ENCODE measurements around the gene TCF7L1. TPM values are rescaled to one million over a fixed set of nuclear protein-coding genes. Genes with fewer than 3 reads are reported as not detected.

Gene TCF7L1
- total and polyA plus RNA-seq, 2 of the 13 experiments (the other 11 are each of a cell fraction or from before 2014, with no cell fraction given), result 0.04 to 0.15 TPM

DNA sequence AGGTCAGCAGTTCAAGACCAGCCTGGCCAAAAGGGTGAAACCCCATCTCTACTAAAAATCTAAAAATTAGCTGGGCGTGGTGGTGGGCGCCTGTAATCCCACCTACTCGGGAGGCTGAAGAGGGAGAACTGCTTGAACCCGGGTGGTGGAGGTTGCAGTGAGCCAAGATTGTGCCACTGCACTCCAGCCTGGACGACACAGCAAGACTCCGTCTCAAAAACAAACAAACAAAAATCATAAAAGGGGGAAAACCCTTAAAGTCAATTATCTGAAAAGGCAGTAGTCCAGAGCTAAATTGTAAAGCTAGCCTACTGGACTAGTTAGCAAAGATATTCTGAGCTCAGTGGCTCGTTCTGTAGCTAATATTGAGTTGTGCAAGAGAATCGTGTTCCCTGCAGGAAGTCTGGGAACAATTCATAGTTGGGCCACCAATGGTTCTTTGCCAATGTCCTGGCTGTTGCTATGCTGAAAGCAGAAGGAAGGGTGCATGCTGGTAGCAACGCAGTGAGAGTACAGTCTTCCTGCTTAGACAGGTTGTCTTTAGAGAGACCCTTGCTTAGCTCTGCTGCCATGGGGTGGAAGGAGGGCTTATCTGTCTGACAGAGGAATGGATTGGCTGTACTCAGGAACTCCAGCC is 190.3 kb downstream of the TCF7L1 start (continued):
- TF ChIP-seq, protein P1, sequence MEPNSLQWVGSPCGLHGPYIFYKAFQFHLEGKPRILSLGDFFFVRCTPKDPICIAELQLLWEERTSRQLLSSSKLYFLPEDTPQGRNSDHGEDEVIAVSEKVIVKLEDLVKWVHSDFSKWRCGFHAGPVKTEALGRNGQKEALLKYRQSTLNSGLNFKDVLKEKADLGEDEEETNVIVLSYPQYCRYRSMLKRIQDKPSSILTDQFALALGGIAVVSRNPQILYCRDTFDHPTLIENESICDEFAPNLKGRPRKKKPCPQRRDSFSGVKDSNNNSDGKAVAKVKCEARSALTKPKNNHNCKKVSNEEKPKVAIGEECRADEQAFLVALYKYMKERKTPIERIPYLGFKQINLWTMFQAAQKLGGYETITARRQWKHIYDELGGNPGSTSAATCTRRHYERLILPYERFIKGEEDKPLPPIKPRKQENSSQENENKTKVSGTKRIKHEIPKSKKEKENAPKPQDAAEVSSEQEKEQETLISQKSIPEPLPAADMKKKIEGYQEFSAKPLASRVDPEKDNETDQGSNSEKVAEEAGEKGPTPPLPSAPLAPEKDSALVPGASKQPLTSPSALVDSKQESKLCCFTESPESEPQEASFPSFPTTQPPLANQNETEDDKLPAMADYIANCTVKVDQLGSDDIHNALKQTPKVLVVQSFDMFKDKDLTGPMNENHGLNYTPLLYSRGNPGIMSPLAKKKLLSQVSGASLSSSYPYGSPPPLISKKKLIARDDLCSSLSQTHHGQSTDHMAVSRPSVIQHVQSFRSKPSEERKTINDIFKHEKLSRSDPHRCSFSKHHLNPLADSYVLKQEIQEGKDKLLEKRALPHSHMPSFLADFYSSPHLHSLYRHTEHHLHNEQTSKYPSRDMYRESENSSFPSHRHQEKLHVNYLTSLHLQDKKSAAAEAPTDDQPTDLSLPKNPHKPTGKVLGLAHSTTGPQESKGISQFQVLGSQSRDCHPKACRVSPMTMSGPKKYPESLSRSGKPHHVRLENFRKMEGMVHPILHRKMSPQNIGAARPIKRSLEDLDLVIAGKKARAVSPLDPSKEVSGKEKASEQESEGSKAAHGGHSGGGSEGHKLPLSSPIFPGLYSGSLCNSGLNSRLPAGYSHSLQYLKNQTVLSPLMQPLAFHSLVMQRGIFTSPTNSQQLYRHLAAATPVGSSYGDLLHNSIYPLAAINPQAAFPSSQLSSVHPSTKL (CRISPR knock-in tag; IDR thresholded peaks at IDR 0.05), result no peak
- TF ChIP-seq CCDC6 (CRISPR knock-in tag; IDR thresholded peaks at IDR 0.05) (0 out of 2 replicates have a peak, but pooled peaks have one; percentile 53), RELA (CRISPR knock-in tag; IDR thresholded peaks at IDR 0.05) (no peak), LCORL (IDR thresholded peaks at IDR 0.05) (no peak), LCORL (CRISPR knock-in tag; IDR thresholded peaks at IDR 0.05) (no peak; the same call in 1 of the 2 replicates), CEBPB (IDR thresholded peaks at IDR 0.05; ENCODE audit: borderline replicate concordance, low read depth, low read length) (0 out of 2 replicates have a peak, but pooled peaks have one; percentile 19), MED1 (CRISPR knock-in tag; IDR thresholded peaks at IDR 0.05) (no peak), HNF1B (CRISPR knock-in tag; IDR thresholded peaks at IDR 0.05) (no peak), KDM1A (CRISPR knock-in tag; IDR thresholded peaks at IDR 0.05) (no peak), JARID2 (CRISPR knock-in tag; IDR thresholded peaks at IDR 0.05; ENCODE audit: insufficient replicate concordance) (no peak), MAX (IDR thresholded peaks at IDR 0.05) (no peak), PHF8 (CRISPR knock-in tag; IDR thresholded peaks at IDR 0.05) (no peak), ZFP37 (CRISPR knock-in tag; IDR thresholded peaks at IDR 0.05; ENCODE audit: borderline replicate concordance) (no peak), ZBTB25 (CRISPR knock-in tag; IDR thresholded peaks at IDR 0.05) (no peak), IRF2 (CRISPR knock-in tag; IDR thresholded peaks at IDR 0.05) (no peak), SMC3 (IDR thresholded peaks at IDR 0.05; ENCODE audit: low read length) (no peak), ZNF644 (CRISPR knock-in tag; IDR thresholded peaks at IDR 0.05; ENCODE audit: low read depth) (no peak)
- TF ChIP-seq, protein P2, sequence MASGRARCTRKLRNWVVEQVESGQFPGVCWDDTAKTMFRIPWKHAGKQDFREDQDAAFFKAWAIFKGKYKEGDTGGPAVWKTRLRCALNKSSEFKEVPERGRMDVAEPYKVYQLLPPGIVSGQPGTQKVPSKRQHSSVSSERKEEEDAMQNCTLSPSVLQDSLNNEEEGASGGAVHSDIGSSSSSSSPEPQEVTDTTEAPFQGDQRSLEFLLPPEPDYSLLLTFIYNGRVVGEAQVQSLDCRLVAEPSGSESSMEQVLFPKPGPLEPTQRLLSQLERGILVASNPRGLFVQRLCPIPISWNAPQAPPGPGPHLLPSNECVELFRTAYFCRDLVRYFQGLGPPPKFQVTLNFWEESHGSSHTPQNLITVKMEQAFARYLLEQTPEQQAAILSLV (CRISPR knock-in tag; IDR thresholded peaks at IDR 0.05; ENCODE audit: borderline replicate concordance), result peak; percentile 67; the same call in 1 of the 2 replicates

All from HepG2 (cell line).